Skeletal muscle tissue (tissue), 4 donors: ENCODE measurements around the gene ADAMTS13. TPM values are rescaled to one million over a fixed set of nuclear protein-coding genes. Genes with fewer than 3 reads are reported as not detected.
A peak's percentile ranks its signal among the peaks of the same experiment; 100 is the strongest.
"Not testable (repeated sequence)": the region's sequence is repeated elsewhere in the genome, so short reads cannot be mapped to it uniquely, and the experiment has no call there.

Experiments used
- H3K27ac ChIP-seq: one replicate; pipeline ENCODE4 v1.7.0; 2013; ENCODE audit warnings: mild to moderate bottlenecking, low read depth, low read length, inconsistent platforms
- H3K27me3 ChIP-seq, 3 donors: one replicate each; pipeline ENCODE4 v1.7.0; 2013; ENCODE audit warnings: low read length in 3 of 3; ENCODE audit not compliant: control insufficient read depth in 3 of 3, insufficient read depth in 3 of 3
- H3K36me3 ChIP-seq, 3 donors: one replicate each; pipeline ENCODE4 v1.7.0; 2013; ENCODE audit warnings: low read length in 3 of 3; ENCODE audit not compliant: control insufficient read depth in 3 of 3, insufficient read depth in 3 of 3
- H3K4me1 ChIP-seq, 3 donors: one replicate each; pipeline ENCODE4 v1.7.0; 2013; ENCODE audit warnings: low read length in 3 of 3, mild to moderate bottlenecking in 3 of 3; ENCODE audit not compliant: control insufficient read depth in 3 of 3, insufficient read depth in 3 of 3
- H3K4me3 ChIP-seq, 3 donors: one replicate each; pipeline ENCODE4 v1.7.0; 2013; ENCODE audit warnings: low read length in 3 of 3
- H3K9ac ChIP-seq, 3 donors: one replicate each; pipeline ENCODE4 v1.7.0; 2013; ENCODE audit warnings: low read length in 3 of 3, mild to moderate bottlenecking in 3 of 3, moderate library complexity in 2 of 3, low read depth in 1 of 3
- H3K9me3 ChIP-seq, 3 donors: one replicate each; pipeline ENCODE4 v1.7.0; 2013; ENCODE audit warnings: low read length in 3 of 3; ENCODE audit not compliant: control insufficient read depth in 3 of 3
- total RNA-seq: library from RNA; depleted of rRNA; stranded (reverse); fragments of >200 nt; gene quantifications from one replicate; pipeline ENCODE4 v1.2.3, GENCODE V29; 2014
- donor health status: Osteomylitis.

Gene ADAMTS13
- total RNA-seq = 1.6 TPM

DNA sequence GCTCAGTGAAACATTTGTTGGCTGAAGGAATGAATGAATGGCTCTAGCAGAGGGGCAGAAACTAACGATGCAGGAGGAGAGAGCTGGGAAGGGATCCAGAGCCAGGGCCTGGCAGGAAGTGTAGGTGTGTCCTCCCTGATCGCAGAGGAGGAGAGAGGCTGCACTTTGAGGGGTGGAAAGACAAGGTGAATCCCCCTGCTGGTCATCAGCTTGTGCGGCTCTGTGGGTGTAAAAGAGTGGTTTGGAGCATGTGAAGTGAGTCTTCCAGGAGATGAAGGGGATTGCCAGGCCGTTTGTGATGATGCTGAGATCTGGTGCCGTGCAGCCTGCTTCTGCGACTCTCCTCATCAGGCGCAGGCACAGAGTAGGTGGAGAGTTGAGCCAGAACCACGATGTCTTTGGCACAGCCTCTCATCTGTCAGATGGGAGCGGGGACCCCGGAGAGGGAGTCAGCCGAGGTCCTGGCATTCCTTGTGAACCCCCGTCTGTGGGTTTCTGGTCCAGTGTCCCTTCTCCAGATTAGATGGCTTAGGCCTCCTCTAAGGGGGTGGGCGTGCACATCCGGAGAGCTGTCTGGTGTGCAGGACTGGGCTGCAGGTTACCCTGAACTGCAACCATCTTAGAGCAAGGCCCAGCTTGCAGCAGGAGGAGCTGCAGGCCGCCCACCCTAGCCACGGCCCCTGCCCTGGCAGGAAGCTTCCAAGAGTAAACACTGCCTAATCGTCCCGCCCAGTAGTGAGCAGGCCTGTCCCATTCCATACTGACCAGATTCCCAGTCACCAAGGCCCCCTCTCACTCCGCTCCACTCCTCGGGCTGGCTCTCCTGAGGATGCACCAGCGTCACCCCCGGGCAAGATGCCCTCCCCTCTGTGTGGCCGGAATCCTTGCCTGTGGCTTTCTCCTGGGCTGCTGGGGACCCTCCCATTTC lies at the start of gene ADAMTS13:
ADAMTS13 (plus strand) TSS at position 753 of the 928 bp plus-strand sequence; CDS start at position 830, 77 bp downstream.
- H3K36me3 ChIP-seq = peaks cover 0 to 7% (median 5%) of the 10 kb centered on the region in 3 donors
- peaks cover 17 to 29% (median 27%) of the 10 kb centered on the region in 3 donors for H3K4me1 ChIP-seq
- no peak within 1 kb of the TSS for H3K4me3 ChIP-seq
- no peaks in the 10 kb centered on the region for H3K9me3 ChIP-seq
- no peak within 1 kb of the TSS for H3K9ac ChIP-seq
- peaks cover 2 to 5% (median 3%) of the 10 kb centered on the region in 3 donors for H3K27me3 ChIP-seq
- no peak within 1 kb of the TSS for H3K27ac ChIP-seq

GRCh38 chr9:133374612-133375115 lies 47.5 kb upstream of the ADAMTS13 start:
- H3K4me3 ChIP-seq = peak overlapping the region; percentile 79 to 91 (median 85)
- no peaks in the 10 kb centered on the region for H3K27me3 ChIP-seq
- no peaks in the 10 kb centered on the region for H3K9me3 ChIP-seq
- H3K4me1 ChIP-seq = peaks cover 40 to 54% (median 53%) of the 10 kb centered on the region in 3 donors
- peak overlapping the region; percentile 80 for H3K27ac ChIP-seq
- H3K9ac ChIP-seq = peak overlapping the region; percentile 92 to 94 (median 94)
- H3K36me3 ChIP-seq = peaks cover 5 to 11% (median 7%) of the 10 kb centered on the region in 3 donors

DNA sequence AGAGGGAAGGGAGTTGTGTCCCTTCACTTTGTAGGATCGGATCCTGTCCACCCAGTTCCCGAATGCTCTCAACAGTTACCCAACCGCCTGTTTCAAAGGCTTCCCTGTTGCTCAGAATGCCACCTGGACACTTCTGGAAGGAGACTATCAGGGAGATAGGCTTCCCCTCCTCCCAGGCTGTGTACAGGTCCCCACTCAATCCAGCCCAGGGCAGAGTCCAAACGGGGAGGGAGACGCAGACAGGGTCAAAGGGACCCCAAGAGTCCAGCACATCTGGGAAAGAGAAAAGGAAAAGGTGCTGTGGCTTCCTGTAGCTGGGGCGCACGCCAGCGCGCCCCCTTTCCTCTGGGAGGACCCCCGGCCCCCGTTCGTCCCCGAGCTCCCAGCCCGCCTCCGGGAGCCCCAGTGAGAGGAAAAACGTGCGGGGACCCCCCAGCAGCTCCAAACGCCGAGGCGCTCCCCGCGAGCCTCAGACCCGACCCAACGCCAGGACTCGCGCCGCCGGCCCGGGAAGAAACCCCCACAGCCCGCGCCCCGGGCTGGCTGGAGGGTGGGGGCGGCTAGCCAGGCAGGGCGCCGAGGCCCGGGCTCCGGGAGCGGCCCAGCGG lies 46.9 kb upstream of the ADAMTS13 start:
- peak overlapping the region; percentile 79 to 91 (median 85) for H3K4me3 ChIP-seq
- no peaks in the 10 kb centered on the region for H3K27me3 ChIP-seq
- no peaks in the 10 kb centered on the region for H3K9me3 ChIP-seq
- H3K27ac ChIP-seq = peak overlapping the region; percentile 80
- peak overlapping the region; percentile 92 to 94 (median 94) for H3K9ac ChIP-seq
- peaks cover 4 to 8% (median 5%) of the 10 kb centered on the region in 3 donors for H3K36me3 ChIP-seq
- peaks cover 38 to 48% (median 48%) of the 10 kb centered on the region in 3 donors for H3K4me1 ChIP-seq

GRCh38 chr9:133375724-133376654 lies 46.2 kb upstream of the ADAMTS13 start, which contains the start of the genes STKLD1 and SURF4:
TSS of gene STKLD1 (plus strand) at chr9:133376366. CDS start at chr9:133376474, 108 bp downstream.
TSS of gene SURF4 (minus strand) at chr9:133376060. CDS start at chr9:133375969, 91 bp downstream.
- Histone ChIP-seq H3K4me1 (peaks cover 30 to 40% (median 40%) of the 10 kb centered on the region in 3 donors), H3K9ac (peak within 1 kb of the TSS; percentile 92 to 94 (median 94))

GRCh38 chr9:133377280-133377679 lies 44.9 kb upstream of the ADAMTS13 start:
- not testable (repeated sequence) for H3K36me3 ChIP-seq, H3K27ac ChIP-seq, H3K9me3 ChIP-seq, H3K27me3 ChIP-seq, H3K9ac ChIP-seq, H3K4me3 ChIP-seq
- peaks cover 17 to 28% (median 27%) of the 10 kb centered on the region in 3 donors for H3K4me1 ChIP-seq

More at GRCh38 chr9:133375724-133376654, 46.2 kb upstream of the ADAMTS13 start, which contains the start of the genes STKLD1 and SURF4:
- Histone ChIP-seq H3K36me3 (peaks cover 0 to 4% (median 0%) of the 10 kb centered on the region in 3 donors), H3K27ac (peak within 1 kb of the TSS; percentile 80), H3K27me3 (no peaks in the 10 kb centered on the region), H3K4me3 (peak within 1 kb of the TSS; percentile 80 to 91 (median 85)), H3K9me3 (no peaks in the 10 kb centered on the region)

- H3K4me3 ChIP-seq = no peak overlapping the region
- peaks cover 0 to under 1% (median 0%) of the 10 kb centered on the region in 3 donors for H3K36me3 ChIP-seq
- H3K27ac ChIP-seq = no peak overlapping the region
- H3K27me3 ChIP-seq = no peaks in the 10 kb centered on the region
- H3K9me3 ChIP-seq = no peaks in the 10 kb centered on the region
- H3K9ac ChIP-seq = no peak overlapping the region
- peaks cover 12 to 23% (median 22%) of the 10 kb centered on the region in 3 donors for H3K4me1 ChIP-seq
Observed at GRCh38 chr9:133377721-133378216, 44.4 kb upstream of the ADAMTS13 start.

GRCh38 chr9:133378408-133378962 lies 43.7 kb upstream of the ADAMTS13 start:
- no peak overlapping the region for H3K9ac ChIP-seq

GRCh38 chr9:133379153-133380086 lies 42.7 kb upstream of the ADAMTS13 start:
- H3K36me3 ChIP-seq = no peaks in the 10 kb centered on the region
- no peaks in the 10 kb centered on the region for H3K9me3 ChIP-seq
- no peak overlapping the region for H3K27ac ChIP-seq
- H3K9ac ChIP-seq = no peak overlapping the region
- no peaks in the 10 kb centered on the region for H3K27me3 ChIP-seq
- peaks cover 4 to 17% (median 14%) of the 10 kb centered on the region in 3 donors for H3K4me1 ChIP-seq
- H3K4me3 ChIP-seq = no peak overlapping the region

More at GRCh38 chr9:133378408-133378962, 43.7 kb upstream of the ADAMTS13 start:
- H3K4me1 ChIP-seq = peaks cover 8 to 17% (median 17%) of the 10 kb centered on the region in 3 donors
- no peaks in the 10 kb centered on the region for H3K36me3 ChIP-seq
- H3K27ac ChIP-seq = no peak overlapping the region
- no peaks in the 10 kb centered on the region for H3K9me3 ChIP-seq
- no peak overlapping the region for H3K4me3 ChIP-seq
- no peaks in the 10 kb centered on the region for H3K27me3 ChIP-seq
